T-helper 2 cell (primary cell): ENCODE measurements around the gene HSD11B1.
A peak's percentile ranks its signal among the peaks of the same experiment; 100 is the strongest.

Source experiments
- DNase-seq, 5 experiments: peaks; one replicate each; pipeline versions ENCODE4 v3.0.0 to v3.0.0-alpha.2; 2012 to 2022
- total RNA-seq, 2 donors: gene quantifications; one replicate each; lab custom pipeline; 2026; lab: John Stamatoyannopoulos, UW

HSD11B1 gene
- total RNA-seq: 0 to 0.40 reads per million in 2 donors

GRCh38 chr1:209704584-209704983 lies at the start of gene HSD11B1:
HSD11B1 (plus strand) TSS chr1:209704846; CDS start chr1:209704943, 97 bp downstream.
- no peak for DNase-seq

- DNase-seq: no peak
These were observed 49.0 kb upstream of the HSD11B1 start for GRCh38 chr1:209655411-209656231.

GRCh38 chr1:209657140-209657879 lies 47.3 kb upstream of the HSD11B1 start:
- DNase-seq: no peak

DNA sequence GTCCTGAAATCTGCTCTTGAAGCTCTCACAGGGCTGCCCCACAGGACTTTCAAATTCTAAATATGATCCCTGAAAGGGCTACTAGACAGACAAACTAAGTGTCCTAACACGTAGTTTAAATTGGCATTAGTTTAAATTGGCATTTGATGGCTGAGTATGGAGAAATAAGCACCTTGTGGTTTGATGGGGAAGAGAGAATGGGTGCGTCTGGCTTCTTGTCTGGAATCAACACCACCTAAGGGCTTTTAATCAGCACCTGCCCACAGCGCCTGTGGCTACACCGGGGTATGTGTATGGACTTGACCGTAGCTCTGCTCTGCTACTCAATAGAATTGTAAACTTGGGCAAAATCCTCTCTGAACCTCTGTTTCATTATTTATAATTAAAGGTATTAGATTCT lies 46.7 kb upstream of the HSD11B1 start:
- no peak for DNase-seq

GRCh38 chr1:209659909-209660308 lies 44.7 kb upstream of the HSD11B1 start:
- peak in 1 of 5 experiments; percentile 58 for DNase-seq

GRCh38 chr1:209661071-209661470 lies 43.6 kb upstream of the HSD11B1 start:
- no peak for DNase-seq

DNA sequence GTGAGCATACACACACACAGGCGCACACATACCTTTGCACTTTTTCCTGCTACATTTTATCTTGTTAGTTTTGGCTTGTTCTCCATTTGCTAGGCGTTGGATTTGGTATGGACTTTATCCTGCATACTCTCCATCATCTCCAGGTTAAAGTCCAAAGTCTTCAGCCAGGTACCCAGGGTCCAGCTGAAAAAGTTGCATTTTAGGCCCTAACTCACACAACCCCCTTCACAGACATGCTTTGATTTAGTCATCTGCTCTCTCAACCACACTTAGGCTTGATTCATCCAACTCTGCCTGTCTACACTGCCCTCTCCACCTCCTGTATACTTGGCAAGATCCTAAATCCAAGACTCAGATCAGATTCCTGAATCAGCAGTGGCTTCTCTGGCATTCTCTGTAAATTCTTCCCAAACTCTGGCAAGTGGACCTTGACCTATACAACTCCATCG lies 41.7 kb upstream of the HSD11B1 start:
- no peak for DNase-seq

- DNase-seq: no peak
These were observed 37.5 kb upstream of the HSD11B1 start for GRCh38 chr1:209667103-209667502.

DNA sequence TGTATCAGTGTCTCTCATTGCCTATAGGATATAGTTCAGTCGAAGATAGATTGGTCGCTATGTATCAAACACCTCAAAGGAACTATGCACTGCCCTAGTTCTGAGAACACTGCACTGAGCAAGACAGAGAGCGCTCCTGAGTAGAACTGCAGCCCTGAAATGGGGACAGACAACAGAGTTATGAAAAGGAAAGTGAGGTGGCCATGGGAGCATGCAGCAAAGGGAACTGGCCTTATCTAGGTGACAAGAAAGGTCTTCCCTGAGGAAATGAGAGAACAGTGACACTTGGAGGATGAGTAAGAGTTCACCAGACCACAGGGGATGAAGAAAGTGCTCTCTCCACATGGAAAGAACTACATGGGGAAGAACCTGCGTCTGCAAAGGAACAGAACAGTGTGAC lies 36.9 kb upstream of the HSD11B1 start:
- no peak for DNase-seq

DNA sequence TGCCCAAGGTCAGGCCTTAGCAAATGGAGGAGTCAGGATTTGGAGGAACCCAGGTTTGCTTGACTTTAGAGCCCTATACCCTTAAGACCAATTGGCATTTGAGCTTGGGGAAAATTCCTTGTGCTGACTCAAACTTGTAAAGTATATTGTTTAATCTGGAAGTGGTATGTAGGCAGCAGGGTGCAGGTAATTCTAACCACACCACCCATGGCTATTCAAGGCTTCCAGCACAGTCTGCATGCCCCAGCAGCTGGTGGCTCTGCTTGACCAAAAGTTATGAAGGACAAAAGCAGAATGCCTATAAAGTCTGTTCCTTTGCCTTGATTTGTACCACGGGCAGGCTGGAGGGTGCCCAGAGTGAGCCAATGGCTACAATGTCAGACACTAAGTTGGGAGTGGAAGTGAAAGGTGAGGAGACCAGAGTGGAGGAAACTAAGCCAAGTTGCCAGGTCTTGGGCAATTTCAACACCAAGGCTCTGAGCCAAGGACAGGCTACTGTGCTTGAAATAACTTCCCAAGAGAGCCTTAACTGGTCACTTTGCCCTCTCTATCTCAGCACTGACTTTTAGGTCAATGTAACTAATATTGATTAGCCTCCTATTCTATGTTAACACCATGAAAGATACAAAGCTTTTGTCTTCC lies 34.1 kb upstream of the HSD11B1 start:
- no peak for DNase-seq

GRCh38 chr1:209672705-209673630 lies 31.7 kb upstream of the HSD11B1 start:
- DNase-seq: peak in 1 of 5 experiments; percentile 67

DNA sequence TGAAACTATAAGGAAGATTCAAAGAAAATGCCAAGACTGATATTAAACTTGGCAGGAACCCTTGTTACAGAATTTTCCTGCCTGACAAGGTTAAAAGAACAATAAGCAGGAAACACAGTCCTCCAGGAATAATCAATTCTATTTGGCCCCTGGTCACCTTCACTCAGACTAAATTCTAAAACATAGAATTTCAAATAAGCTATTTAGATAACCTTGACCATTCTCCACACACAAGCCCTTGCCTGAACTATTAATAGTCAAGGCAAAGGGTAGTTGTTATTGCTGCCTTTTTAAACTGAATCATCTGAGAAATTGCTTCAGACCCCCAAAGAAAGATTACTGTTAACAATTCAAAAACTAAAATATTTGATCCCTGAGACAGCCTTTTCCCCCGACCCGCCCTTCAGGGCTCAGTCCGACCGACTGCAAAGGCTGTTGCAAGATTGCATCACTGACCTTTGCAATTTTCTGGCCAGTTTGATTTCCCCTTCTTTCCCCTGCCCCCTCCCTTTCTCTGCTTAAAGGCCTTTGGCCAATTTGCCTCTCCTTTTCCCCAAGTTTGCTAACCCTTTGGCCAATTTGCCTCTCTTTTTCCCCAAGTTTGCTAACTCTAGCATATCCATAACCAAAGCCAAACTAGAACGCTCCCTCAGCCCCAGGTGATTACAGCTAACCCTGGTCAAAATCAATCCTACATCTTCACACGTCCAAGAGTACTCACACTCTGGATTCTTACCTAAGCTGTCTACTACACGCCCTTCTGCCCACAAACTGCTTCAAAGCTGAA lies 30.8 kb upstream of the HSD11B1 start:
- DNase-seq: no peak

DNA sequence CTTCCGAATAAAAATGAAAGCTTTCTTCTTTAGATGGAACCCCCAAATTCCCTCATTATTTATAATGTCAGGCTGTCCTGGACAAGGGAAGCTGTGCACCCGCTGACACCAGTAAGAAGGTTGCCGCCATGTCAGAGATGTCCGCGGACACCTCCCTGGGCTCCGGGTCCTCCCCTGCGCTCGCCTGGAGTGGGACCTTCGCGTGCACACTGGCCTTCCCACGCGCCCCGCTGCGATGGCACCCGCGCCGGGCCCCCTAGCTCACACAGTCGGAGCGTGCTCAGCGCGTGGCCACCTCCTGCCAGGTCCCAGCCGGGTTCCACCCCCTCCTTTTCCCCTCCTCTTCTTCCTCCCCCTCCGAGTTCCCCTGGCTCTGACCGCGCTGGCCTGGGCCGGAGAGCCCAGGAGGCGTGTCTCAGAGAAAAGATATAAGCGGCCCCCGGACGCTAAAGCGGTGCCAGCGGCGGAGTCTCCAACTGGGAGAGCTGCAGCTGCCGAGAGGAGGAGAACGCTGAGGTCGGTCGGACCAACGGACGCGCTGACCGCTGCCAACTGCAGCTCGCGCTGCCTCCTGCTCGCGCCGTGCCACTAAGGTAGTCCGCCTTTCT lies 29.6 kb upstream of the HSD11B1 start, which contains the start of gene G0S2:
TSS of gene G0S2 (plus strand) at position 456 of the 608 bp plus-strand sequence. CDS start 273 bp downstream, outside the sequence.
- DNase-seq: peak in 1 of 5 experiments; percentile 6

DNA sequence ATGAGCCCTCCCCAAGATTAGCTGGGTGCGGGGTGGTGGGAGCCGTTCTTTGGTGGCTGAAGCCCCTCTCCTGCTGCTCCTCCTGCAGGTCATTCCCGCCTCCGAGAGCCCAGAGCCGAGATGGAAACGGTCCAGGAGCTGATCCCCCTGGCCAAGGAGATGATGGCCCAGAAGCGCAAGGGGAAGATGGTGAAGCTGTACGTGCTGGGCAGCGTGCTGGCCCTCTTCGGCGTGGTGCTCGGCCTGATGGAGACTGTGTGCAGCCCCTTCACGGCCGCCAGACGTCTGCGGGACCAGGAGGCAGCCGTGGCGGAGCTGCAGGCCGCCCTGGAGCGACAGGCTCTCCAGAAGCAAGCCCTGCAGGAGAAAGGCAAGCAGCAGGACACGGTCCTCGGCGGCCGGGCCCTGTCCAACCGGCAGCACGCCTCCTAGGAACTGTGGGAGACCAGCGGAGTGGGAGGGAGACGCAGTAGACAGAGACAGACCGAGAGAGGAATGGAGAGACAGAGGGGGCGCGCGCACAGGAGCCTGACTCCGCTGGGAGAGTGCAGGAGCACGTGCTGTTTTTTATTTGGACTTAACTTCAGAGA lies 29.0 kb upstream of the HSD11B1 start:
- no peak for DNase-seq

GRCh38 chr1:209678981-209679539 lies 25.6 kb upstream of the HSD11B1 start:
- no peak for DNase-seq

DNA sequence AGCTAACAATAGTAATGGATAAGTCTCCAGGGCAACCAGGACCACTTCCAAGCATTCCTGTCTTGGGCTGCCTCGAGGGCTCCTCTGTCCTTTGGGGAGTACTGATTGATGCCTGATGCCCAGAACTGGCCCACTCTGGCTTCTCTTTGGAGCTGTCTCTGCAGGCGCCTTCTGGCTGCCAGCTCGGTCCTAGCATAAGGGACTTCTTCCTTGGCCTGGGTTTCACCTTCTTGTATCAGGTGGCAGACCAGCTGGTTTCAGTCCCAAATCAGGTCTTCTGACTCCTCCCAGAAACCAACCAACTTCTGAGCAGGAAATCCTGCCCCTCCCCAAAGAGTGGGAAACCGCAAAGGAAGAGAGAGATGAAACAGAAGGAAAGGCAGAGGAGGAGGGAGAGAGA lies 18.8 kb upstream of the HSD11B1 start:
- DNase-seq: peak in 2 of 5 experiments; percentile 17 to 57

DNA sequence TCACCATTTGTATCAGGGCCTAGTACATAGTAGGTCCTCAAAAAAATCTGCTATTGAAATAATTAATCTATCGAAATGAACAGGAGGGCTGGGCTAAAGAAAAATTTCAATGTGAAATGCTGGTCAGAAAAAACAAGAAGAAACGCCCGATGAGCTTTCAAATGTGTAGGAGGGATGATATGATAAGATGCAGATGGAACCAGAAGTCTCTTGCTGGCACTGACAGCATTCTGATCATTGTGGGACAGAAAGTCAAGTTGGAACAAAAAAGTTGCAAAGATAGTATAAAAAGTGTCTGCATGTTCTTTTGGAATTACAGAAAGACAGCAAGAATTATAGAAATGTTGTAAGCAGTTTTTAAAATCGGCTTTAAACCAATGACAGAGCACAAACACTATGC lies 18.3 kb upstream of the HSD11B1 start:
- DNase-seq: no peak

GRCh38 chr1:209688746-209689234 lies 15.9 kb upstream of the HSD11B1 start:
- no peak for DNase-seq

GRCh38 chr1:209689477-209689876 lies 15.2 kb upstream of the HSD11B1 start:
- DNase-seq: no peak

DNA sequence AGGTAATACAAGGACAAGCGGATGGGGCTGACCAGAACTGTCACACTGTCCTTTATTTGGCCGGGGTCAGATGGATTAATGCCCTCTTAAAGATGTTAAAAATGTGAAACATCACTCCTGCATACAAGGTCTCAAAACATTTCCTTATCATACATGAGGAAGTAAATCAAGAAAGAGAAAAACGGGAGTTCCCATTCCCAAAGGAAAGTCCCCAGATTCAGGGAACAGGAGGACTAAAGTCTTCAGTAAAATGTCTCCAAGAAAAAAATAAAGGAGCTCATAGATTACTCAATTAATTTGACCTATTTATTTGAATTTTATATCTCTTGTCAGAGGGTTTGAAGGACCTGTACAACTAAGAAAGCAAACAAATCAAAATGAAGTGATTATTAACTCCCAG lies 13.4 kb upstream of the HSD11B1 start:
- DNase-seq: no peak
